Testis (tissue), 3 donors: Measurements from ENCODE around the gene EDARADD. TPM values are rescaled to one million over a fixed set of nuclear protein-coding genes. Genes with fewer than 3 reads are reported as not detected.
"Not testable (repeated sequence)": the region's sequence is repeated elsewhere in the genome, so short reads cannot be mapped to it uniquely, and the experiment has no call there.

Experiments used
- DNase-seq: peaks from one replicate; pipeline ENCODE4 v3.0.0-alpha.2; 2019
- H3K27ac ChIP-seq, 2 donors: fragments of 200-600 bp; sonication (generic); one replicate each; pipeline ENCODE4 v1.5.1; 2019
- H3K27me3 ChIP-seq: fragments of 200-600 bp; sonication (generic); one replicate; pipeline ENCODE4 v1.5.1; 2019
- H3K36me3 ChIP-seq: fragments of 200-600 bp; sonication (generic); one replicate; pipeline ENCODE4 v1.5.1; 2017; ENCODE audit warnings: low read depth; ENCODE audit errors: missing control alignments
- H3K4me1 ChIP-seq: fragments of 200-600 bp; sonication (generic); one replicate; pipeline ENCODE4 v1.5.1; 2019
- H3K4me3 ChIP-seq, 2 donors: fragments of 200-600 bp; sonication (generic); one replicate each; pipeline ENCODE4 v1.5.1; 2017 to 2019
- H3K9me3 ChIP-seq: fragments of 200-600 bp; sonication (generic); one replicate; pipeline ENCODE4 v1.5.1; 2017
- POLR2A ChIP-seq: fragments of 450-650 bp; IDR thresholded peaks from one replicate; pipeline ENCODE4 v1.6.1; 2017; ENCODE audit warnings: antibody characterized with exemption, mild to moderate bottlenecking, moderate library complexity
- WGBS, 2 donors: methylation state at CpG; one replicate each; pipeline ENCODE4 v1.1.5; 2018; 5-methylcytosine and 5-hydroxymethylcytosine counted together
- intact Hi-C: fragments of 100-400 bp; cut with DNase I; formaldehyde crosslinking; loops from one replicate; pipeline ENCODE4 v1.15.1; 2023; ENCODE audit warnings: low total_unique reads
- polyA plus RNA-seq: library from polyadenylated mRNA; stranded (reverse); fragments of 350-450 nt; fragmentation: Illumina TruSeq; extraction: RNeasy Lipid Tissue Mini Kit (QIAGEN cat#74804); gene quantifications from one replicate; pipeline ENCODE4 v1.2.3, GENCODE V29; 2014; ENCODE audit warnings: low read depth, low replicate concordance; ENCODE audit not compliant: insufficient read depth
- total RNA-seq, 2 donors: library from RNA; depleted of rRNA; stranded (reverse); fragments of >200 nt; gene quantifications; one replicate each; pipeline ENCODE4 v1.2.3, GENCODE V29; 2016
- TF ChIP-seq, protein P1 (sequence below), 3 experiments: fragments of 450-650 bp in 2 of 3; fragments of 200-600 bp in 1 of 3; sonication (generic) in 1 of 3; IDR thresholded peaks; one replicate each; pipeline ENCODE4 v1.5.1; 2016 to 2019; ENCODE audit warnings: antibody characterized with exemption in 3 of 3, mild to moderate bottlenecking in 2 of 3, moderate library complexity in 1 of 3

The EDARADD gene
- total and polyA plus RNA-seq, 3 donors from 2014 or later, result 3.2 to 5.8 (median 3.9) TPM

DNA sequence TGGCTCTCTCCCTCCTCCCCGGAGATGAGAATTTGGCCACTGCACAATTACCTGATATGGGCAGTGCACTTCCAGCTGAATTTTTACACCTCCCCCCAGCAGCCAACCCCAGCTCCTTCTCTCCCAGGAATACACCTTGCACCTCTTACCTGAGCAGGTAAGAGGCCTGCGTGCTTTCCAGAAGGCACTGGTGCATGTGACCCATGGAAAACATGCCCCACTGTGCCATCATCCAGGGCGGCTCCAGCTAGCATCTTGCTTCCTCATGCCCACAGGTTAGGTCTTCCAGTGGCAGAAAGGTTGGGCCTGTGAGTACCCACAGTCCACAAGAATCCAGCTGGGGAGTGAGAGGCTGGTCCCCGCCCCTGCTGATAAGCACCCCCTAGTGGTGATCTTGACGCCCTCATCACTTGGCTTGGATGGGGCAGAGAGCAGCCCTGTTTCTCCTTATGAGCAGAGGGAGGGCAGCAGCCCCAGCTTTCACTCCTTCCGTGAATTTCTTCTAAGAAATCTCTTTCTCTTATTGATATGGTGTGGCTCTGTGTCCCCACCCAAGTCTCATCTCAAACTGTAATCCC lies 57.8 kb downstream of the EDARADD start:
- intact Hi-C loops, result no loop called here
- Histone ChIP-seq H3K4me3 (no peak overlapping the region), H3K4me1 (no peaks in the 10 kb centered on the region), H3K27ac (no peak overlapping the region), H3K9me3 (no peaks in the 10 kb centered on the region), H3K27me3 (no peaks in the 10 kb centered on the region), H3K36me3 (no peaks in the 10 kb centered on the region)
- 76 to 85% methylated on average over 6 of the region's 6 CpGs for WGBS, 2 donors
- peak; percentile 34 for DNase-seq
- no peak for TF ChIP-seq POLR2A
- TF ChIP-seq, protein P1, sequence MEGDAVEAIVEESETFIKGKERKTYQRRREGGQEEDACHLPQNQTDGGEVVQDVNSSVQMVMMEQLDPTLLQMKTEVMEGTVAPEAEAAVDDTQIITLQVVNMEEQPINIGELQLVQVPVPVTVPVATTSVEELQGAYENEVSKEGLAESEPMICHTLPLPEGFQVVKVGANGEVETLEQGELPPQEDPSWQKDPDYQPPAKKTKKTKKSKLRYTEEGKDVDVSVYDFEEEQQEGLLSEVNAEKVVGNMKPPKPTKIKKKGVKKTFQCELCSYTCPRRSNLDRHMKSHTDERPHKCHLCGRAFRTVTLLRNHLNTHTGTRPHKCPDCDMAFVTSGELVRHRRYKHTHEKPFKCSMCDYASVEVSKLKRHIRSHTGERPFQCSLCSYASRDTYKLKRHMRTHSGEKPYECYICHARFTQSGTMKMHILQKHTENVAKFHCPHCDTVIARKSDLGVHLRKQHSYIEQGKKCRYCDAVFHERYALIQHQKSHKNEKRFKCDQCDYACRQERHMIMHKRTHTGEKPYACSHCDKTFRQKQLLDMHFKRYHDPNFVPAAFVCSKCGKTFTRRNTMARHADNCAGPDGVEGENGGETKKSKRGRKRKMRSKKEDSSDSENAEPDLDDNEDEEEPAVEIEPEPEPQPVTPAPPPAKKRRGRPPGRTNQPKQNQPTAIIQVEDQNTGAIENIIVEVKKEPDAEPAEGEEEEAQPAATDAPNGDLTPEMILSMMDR (IDR thresholded peaks at IDR 0.05), result peak in 2 of 3 experiments; percentile 8 to 22

DNA sequence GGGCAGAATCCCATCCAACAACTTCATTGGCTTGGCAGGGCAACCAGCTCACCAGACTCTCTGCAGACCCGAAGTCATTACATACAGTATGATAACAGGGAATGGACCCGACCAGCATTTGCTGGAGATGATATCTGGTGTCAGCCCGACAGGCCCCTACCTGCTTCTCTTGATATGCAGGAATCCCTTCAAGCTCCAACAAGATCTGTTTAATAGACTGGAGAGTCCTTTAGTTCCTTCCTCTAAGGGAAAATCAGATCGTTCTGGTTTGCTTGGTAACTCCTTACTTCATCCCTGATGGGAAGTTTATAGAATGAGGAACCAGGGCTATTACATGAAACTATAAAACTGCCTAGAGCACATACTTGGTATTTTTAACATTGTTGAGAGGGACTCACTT lies 61.2 kb downstream of the EDARADD start:
- no peaks in the 10 kb centered on the region for H3K27me3 ChIP-seq
- H3K4me1 ChIP-seq, result no peaks in the 10 kb centered on the region
- H3K36me3 ChIP-seq, result no peaks in the 10 kb centered on the region
- TF ChIP-seq POLR2A, result no peak
- TF ChIP-seq, protein P1 (IDR thresholded peaks at IDR 0.05), result no peak
- H3K4me3 ChIP-seq, result no peak overlapping the region
- WGBS, 2 donors, result 79 to 86% methylated on average over 4 of the region's 4 CpGs
- intact Hi-C loops, result no loop called here
- H3K9me3 ChIP-seq, result no peaks in the 10 kb centered on the region
- H3K27ac ChIP-seq, result no peak overlapping the region
- DNase-seq, result no peak

DNA sequence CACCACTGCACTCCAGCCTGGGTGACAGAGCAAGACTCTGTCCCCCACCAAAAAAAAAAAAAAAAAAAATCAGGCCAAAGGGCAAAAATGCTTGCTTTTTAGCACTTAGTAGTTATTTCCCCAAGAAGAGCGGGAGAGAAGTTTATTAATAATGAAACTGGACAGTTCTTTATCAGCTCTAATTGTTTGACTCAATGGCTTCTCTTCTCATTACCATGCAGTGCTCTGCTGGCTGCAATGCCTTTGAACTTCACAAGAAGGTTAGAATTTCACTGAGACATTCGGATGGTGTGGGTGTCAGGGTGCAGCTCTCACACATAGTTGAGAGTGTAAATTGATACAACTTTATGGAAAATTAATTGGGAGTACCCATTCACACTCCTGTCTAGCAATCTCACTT lies 63.7 kb downstream of the EDARADD start:
- no peaks in the 10 kb centered on the region for H3K27me3 ChIP-seq
- no peak overlapping the region for H3K4me3 ChIP-seq
- H3K36me3 ChIP-seq, result no peaks in the 10 kb centered on the region
- 82 to 93% methylated on average over 2 of the region's 2 CpGs for WGBS, 2 donors
- no peaks in the 10 kb centered on the region for H3K9me3 ChIP-seq
- H3K4me1 ChIP-seq, result no peaks in the 10 kb centered on the region
- no peak for DNase-seq
- H3K27ac ChIP-seq, result no peak overlapping the region
- TF ChIP-seq, protein P1 (IDR thresholded peaks at IDR 0.05), result no peak
- no peak for TF ChIP-seq POLR2A
- intact Hi-C loops, result no loop called here

DNA sequence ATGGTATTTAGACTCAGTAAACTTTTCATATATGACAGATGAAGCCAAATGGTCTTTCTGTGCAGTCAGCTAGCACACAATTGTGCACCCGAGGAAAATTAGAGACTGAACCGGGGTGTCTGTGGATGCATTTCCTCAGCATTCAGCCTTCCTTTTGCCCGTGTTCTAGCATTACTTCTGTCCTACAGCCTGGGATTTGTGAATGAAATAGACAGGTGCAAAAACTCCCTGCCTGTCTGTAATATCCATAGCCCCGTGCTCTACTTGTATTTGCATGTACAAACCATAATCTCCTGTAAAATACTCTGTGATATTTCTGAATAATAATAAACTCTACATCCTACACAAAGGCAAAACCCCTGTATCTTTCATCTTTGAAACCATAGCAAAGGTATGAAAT lies 64.9 kb downstream of the EDARADD start:
- Histone ChIP-seq H3K4me1 (no peaks in the 10 kb centered on the region), H3K27ac (no peak overlapping the region), H3K9me3 (no peaks in the 10 kb centered on the region), H3K27me3 (no peaks in the 10 kb centered on the region), H3K4me3 (no peak overlapping the region), H3K36me3 (no peaks in the 10 kb centered on the region)
- TF ChIP-seq, protein P1 (IDR thresholded peaks at IDR 0.05), result no peak
- no peak for TF ChIP-seq POLR2A
- intact Hi-C loops, result no loop called here
- DNase-seq, result no peak
- WGBS, 2 donors, result 79 to 95% methylated on average over 4 of the region's 4 CpGs

DNA sequence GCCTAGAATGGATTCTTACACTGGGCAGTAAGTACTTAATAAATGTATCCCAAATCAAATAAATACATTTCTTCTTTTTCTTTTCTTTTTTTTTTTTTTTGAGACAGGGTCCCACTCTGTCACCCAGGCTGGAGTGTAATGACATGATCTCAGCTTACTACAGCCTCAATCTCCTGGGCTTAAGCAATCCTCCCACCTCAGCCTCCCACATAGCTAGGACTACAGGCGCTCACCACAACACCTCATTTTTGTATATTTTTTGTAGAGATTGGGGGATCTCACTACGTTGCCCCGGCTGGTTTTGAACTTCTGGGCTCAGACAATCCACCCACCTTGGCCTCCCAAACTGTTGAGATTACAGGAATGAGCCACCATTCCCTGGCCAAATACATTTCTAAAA lies 66.0 kb downstream of the EDARADD start:
- H3K27ac ChIP-seq, result no peak overlapping the region
- DNase-seq, result no peak
- TF ChIP-seq POLR2A, result no peak
- TF ChIP-seq, protein P1 (IDR thresholded peaks at IDR 0.05), result no peak
- no peak overlapping the region for H3K4me3 ChIP-seq
- no peaks in the 10 kb centered on the region for H3K4me1 ChIP-seq
- H3K36me3 ChIP-seq, result no peaks in the 10 kb centered on the region
- 90 to 97% methylated on average over 3 of the region's 3 CpGs for WGBS, 2 donors
- H3K9me3 ChIP-seq, result no peaks in the 10 kb centered on the region
- H3K27me3 ChIP-seq, result no peaks in the 10 kb centered on the region
- intact Hi-C loops, result no loop called here

DNA sequence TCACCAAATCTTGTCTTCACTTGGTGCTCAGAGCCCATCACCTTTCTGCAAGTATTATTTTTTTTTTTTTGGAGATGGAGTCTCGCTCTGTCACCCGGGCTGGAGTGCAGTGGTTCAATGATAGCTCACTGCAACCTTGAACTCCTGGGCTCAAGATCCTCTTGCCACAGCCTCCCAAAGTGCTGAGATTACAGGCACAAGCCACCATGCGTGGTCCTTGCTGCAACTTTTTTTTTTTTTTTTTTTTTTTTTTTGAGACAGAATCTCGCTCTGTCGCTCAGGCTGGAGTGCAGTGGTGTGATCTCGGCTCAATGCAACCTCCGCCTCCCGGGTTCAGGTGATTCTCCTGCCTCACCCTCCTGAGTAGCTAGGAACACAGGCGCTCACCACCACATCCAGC lies 70.1 kb downstream of the EDARADD start:
- H3K4me1 ChIP-seq, H3K27me3 ChIP-seq, H3K9me3 ChIP-seq, H3K36me3 ChIP-seq, DNase-seq, H3K4me3 ChIP-seq, H3K27ac ChIP-seq, intact Hi-C loops: not testable (repeated sequence)
- WGBS, 2 donors, result 93 to 97% methylated on average over 9 of the region's 9 CpGs
